Measurements from ENCODE around the gene FARS2. TPM values are rescaled to one million over a fixed set of nuclear protein-coding genes. Genes with fewer than 3 reads are reported as not detected.

Gene FARS2
- total RNA-seq, 1 donor from 2014 or later, result 11.8 TPM

- Mint-ChIP-seq H3K4me3 (ENCODE audit: unreplicated experiment) (no peak overlapping the region), H3K9me3 (ENCODE audit: low read depth) (peaks cover 5% of the 10 kb centered on the region), H3K4me1 (ENCODE audit: low read depth) (peaks cover 32% of the 10 kb centered on the region), H3K36me3 (ENCODE audit: low read depth) (no peaks in the 10 kb centered on the region), H3K27ac (ENCODE audit: unreplicated experiment) (no peak overlapping the region), H3K27me3 (ENCODE audit: low read depth) (no peaks in the 10 kb centered on the region)
- TF ChIP-seq, protein P1, sequence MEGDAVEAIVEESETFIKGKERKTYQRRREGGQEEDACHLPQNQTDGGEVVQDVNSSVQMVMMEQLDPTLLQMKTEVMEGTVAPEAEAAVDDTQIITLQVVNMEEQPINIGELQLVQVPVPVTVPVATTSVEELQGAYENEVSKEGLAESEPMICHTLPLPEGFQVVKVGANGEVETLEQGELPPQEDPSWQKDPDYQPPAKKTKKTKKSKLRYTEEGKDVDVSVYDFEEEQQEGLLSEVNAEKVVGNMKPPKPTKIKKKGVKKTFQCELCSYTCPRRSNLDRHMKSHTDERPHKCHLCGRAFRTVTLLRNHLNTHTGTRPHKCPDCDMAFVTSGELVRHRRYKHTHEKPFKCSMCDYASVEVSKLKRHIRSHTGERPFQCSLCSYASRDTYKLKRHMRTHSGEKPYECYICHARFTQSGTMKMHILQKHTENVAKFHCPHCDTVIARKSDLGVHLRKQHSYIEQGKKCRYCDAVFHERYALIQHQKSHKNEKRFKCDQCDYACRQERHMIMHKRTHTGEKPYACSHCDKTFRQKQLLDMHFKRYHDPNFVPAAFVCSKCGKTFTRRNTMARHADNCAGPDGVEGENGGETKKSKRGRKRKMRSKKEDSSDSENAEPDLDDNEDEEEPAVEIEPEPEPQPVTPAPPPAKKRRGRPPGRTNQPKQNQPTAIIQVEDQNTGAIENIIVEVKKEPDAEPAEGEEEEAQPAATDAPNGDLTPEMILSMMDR (IDR thresholded peaks at IDR 0.05), result no peak
- no peak for DNase-seq (ENCODE audit: low spot score)
Observed at GRCh38 chr6:5466281-5467136, 205.2 kb downstream of the FARS2 start.

- DNase-seq (ENCODE audit: low spot score), result no peak
- H3K4me1 Mint-ChIP-seq (ENCODE audit: low read depth), result peaks cover 27% of the 10 kb centered on the region
Observed at GRCh38 chr6:5468586-5468985, 207.3 kb downstream of the FARS2 start.

GRCh38 chr6:5469101-5469846, 208.0 kb downstream of the FARS2 start:
- H3K36me3 Mint-ChIP-seq (ENCODE audit: low read depth), result no peaks in the 10 kb centered on the region
- peaks cover 20% of the 10 kb centered on the region for H3K4me1 Mint-ChIP-seq (ENCODE audit: low read depth)
- H3K9me3 Mint-ChIP-seq (ENCODE audit: low read depth), result no peaks in the 10 kb centered on the region
- H3K27me3 Mint-ChIP-seq (ENCODE audit: low read depth), result no peaks in the 10 kb centered on the region
- no peak overlapping the region for H3K4me3 Mint-ChIP-seq (ENCODE audit: unreplicated experiment)
- TF ChIP-seq, protein P1 (IDR thresholded peaks at IDR 0.05), result no peak
- no peak for DNase-seq (ENCODE audit: low spot score)
- no peak overlapping the region for H3K27ac Mint-ChIP-seq (ENCODE audit: unreplicated experiment)

More at GRCh38 chr6:5468586-5468985, 207.3 kb downstream of the FARS2 start:
- TF ChIP-seq, protein P1 (IDR thresholded peaks at IDR 0.05), result no peak
- H3K36me3 Mint-ChIP-seq (ENCODE audit: low read depth), result no peaks in the 10 kb centered on the region
- no peaks in the 10 kb centered on the region for H3K9me3 Mint-ChIP-seq (ENCODE audit: low read depth)
- no peak overlapping the region for H3K4me3 Mint-ChIP-seq (ENCODE audit: unreplicated experiment)
- H3K27me3 Mint-ChIP-seq (ENCODE audit: low read depth), result no peaks in the 10 kb centered on the region
- no peak overlapping the region for H3K27ac Mint-ChIP-seq (ENCODE audit: unreplicated experiment)

GRCh38 chr6:5471044-5471443, 209.7 kb downstream of the FARS2 start:
- Mint-ChIP-seq H3K9me3 (ENCODE audit: low read depth) (no peaks in the 10 kb centered on the region), H3K27me3 (ENCODE audit: low read depth) (no peaks in the 10 kb centered on the region), H3K4me3 (ENCODE audit: unreplicated experiment) (no peak overlapping the region), H3K4me1 (ENCODE audit: low read depth) (peaks cover 12% of the 10 kb centered on the region), H3K36me3 (ENCODE audit: low read depth) (no peaks in the 10 kb centered on the region), H3K27ac (ENCODE audit: unreplicated experiment) (no peak overlapping the region)
- DNase-seq (ENCODE audit: low spot score), result no peak
- TF ChIP-seq, protein P1 (IDR thresholded peaks at IDR 0.05), result peak; percentile 98

DNA sequence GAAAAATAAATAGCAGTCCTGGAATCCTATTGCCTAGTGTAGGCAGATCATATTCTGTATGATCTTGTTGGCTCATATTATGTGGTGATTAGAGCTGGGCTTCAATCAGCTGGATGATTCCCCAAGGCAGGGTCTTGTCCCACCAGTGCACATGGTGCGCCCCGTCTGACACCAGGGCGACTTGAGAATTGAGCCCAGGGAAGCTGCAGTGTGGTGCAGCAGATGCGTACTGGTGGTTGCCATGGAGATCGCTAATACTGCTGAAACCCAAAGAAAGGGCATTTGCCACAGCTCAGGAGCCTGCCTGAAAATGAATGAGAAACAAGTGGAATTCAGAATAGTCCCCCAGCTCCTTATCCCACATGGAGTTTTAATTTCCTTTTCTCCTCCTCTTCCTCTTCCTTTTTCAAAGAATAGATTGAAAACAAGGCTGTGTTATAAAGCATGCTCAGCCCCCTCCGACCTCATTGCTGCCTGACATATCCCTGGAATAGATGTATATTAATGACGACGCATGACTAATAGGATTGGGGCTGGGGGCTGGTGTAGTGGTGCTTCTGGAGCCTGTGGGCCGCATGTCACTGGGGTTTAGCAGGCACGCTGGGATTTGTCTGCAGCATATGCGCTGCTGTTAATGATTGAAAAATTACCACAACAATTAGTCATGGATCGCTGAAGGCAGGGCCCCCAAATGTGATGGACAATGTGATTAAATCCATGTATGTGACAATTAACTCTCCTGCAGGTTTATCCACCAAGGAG, 210.5 kb downstream of the FARS2 start:
- Mint-ChIP-seq H3K27ac (ENCODE audit: unreplicated experiment) (no peak overlapping the region), H3K27me3 (ENCODE audit: low read depth) (no peaks in the 10 kb centered on the region), H3K4me3 (ENCODE audit: unreplicated experiment) (no peak overlapping the region), H3K9me3 (ENCODE audit: low read depth) (no peaks in the 10 kb centered on the region), H3K4me1 (ENCODE audit: low read depth) (peaks cover 12% of the 10 kb centered on the region), H3K36me3 (ENCODE audit: low read depth) (no peaks in the 10 kb centered on the region)
- DNase-seq (ENCODE audit: low spot score), result no peak
- TF ChIP-seq, protein P1 (IDR thresholded peaks at IDR 0.05), result no peak

Data from chondrocyte (in vitro differentiated cells).